GM20000 (cell line): ENCODE results near the gene MXRA8.

Experiments
- DNase-seq: peaks from one replicate; pipeline ENCODE4 v3.0.0; 2012; ENCODE audit warnings: low spot score
- CTCF ChIP-seq: IDR thresholded peaks from 2 replicates; pipeline ENCODE4 v1.5.1; 2012; ENCODE audit warnings: mild to moderate bottlenecking, control low read depth; ENCODE audit errors: extremely low read depth, missing control alignments

The MXRA8 gene

GRCh38 chr1:1304331-1305299, 53.7 kb downstream of the MXRA8 start:
- no peak for TF ChIP-seq CTCF
- DNase-seq = no peak

GRCh38 chr1:1303736-1304135, 54.6 kb downstream of the MXRA8 start:
- no peak for TF ChIP-seq CTCF
- DNase-seq = no peak

GRCh38 chr1:1302951-1303509, 55.3 kb downstream of the MXRA8 start:
- no peak for DNase-seq
- TF ChIP-seq CTCF = no peak
